Measurements from ENCODE around the gene MTMR3.

MTMR3 gene

GRCh38 chr22:30014244-30014643, 131.3 kb downstream of the MTMR3 start:
- TF ChIP-seq CTCF (IDR thresholded peaks at IDR 0.05; ENCODE audit: control insufficient read depth, insufficient read depth, low read depth, low read length, missing control alignments): no peak
- DNase-seq (ENCODE audit: low read depth): no peak
- H3K4me3 ChIP-seq (ENCODE audit: control insufficient read depth, low read depth, low read length): no peak overlapping the region

- no peak overlapping the region for H3K4me3 ChIP-seq (ENCODE audit: control insufficient read depth, low read depth, low read length)
- no peak for TF ChIP-seq CTCF (IDR thresholded peaks at IDR 0.05; ENCODE audit: control insufficient read depth, insufficient read depth, low read depth, low read length, missing control alignments)
- DNase-seq (ENCODE audit: low read depth): no peak
Observed at GRCh38 chr22:30015229-30015797, 132.3 kb downstream of the MTMR3 start.

- DNase-seq (ENCODE audit: low read depth): peak; percentile 39
- H3K4me3 ChIP-seq (ENCODE audit: control insufficient read depth, low read depth, low read length): no peak overlapping the region
- no peak for TF ChIP-seq CTCF (IDR thresholded peaks at IDR 0.05; ENCODE audit: control insufficient read depth, insufficient read depth, low read depth, low read length, missing control alignments)
Observed at GRCh38 chr22:30015846-30016245, 132.9 kb downstream of the MTMR3 start.

GRCh38 chr22:30016596-30016995, 133.6 kb downstream of the MTMR3 start:
- no peak for DNase-seq (ENCODE audit: low read depth)
- no peak for TF ChIP-seq CTCF (IDR thresholded peaks at IDR 0.05; ENCODE audit: control insufficient read depth, insufficient read depth, low read depth, low read length, missing control alignments)
- no peak overlapping the region for H3K4me3 ChIP-seq (ENCODE audit: control insufficient read depth, low read depth, low read length)

- TF ChIP-seq CTCF (IDR thresholded peaks at IDR 0.05; ENCODE audit: control insufficient read depth, insufficient read depth, low read depth, low read length, missing control alignments): no peak
- H3K4me3 ChIP-seq (ENCODE audit: control insufficient read depth, low read depth, low read length): no peak overlapping the region
- peak; percentile 39 for DNase-seq (ENCODE audit: low read depth)
Observed at GRCh38 chr22:30017375-30018223, 134.6 kb downstream of the MTMR3 start.

GRCh38 chr22:30020511-30020910, 137.5 kb downstream of the MTMR3 start:
- no peak overlapping the region for H3K4me3 ChIP-seq (ENCODE audit: control insufficient read depth, low read depth, low read length)
- no peak for TF ChIP-seq CTCF (IDR thresholded peaks at IDR 0.05; ENCODE audit: control insufficient read depth, insufficient read depth, low read depth, low read length, missing control alignments)
- no peak for DNase-seq (ENCODE audit: low read depth)

All from AG09309 (cell line).